GM23338 (cell line): Measurements from ENCODE around the gene DDX31. TPM values are rescaled to one million over a fixed set of nuclear protein-coding genes. Genes with fewer than 3 reads are reported as not detected.

ENCODE experiments used
- ATAC-seq: fragments of 200-7000 bp; cut with Tn5 transposase; 3 replicates; pipeline ENCODE4 v1.9.1; 2020
- DNase-seq: peaks from one replicate; pipeline ENCODE4 v3.0.0-alpha.2; 2015; ENCODE audit warnings: low spot score
- H2AFZ ChIP-seq: fragments of 200-600 bp; sonication (generic); 2 replicates; pipeline ENCODE4 v1.8.0; 2016; ENCODE audit warnings: antibody characterized with exemption, mild to moderate bottlenecking, moderate library complexity
- H3F3A ChIP-seq: fragments of 200-600 bp; sonication (generic); replicated peaks from 2 replicates; pipeline ENCODE4 v1.8.0; 2017; ENCODE audit warnings: antibody characterized with exemption, mixed run types, low read depth
- H3K27ac ChIP-seq: fragments of 200-600 bp; sonication (generic); 2 replicates; pipeline ENCODE4 v1.6.1; 2016; ENCODE audit warnings: low read depth
- H3K27me3 ChIP-seq: fragments of 200-600 bp; sonication (generic); 2 replicates; pipeline ENCODE4 v1.8.0; 2016; ENCODE audit warnings: mild to moderate bottlenecking, mixed run types, moderate library complexity; ENCODE audit not compliant: insufficient read depth
- H3K36me3 ChIP-seq: fragments of 200-600 bp; sonication (generic); 2 replicates; pipeline ENCODE4 v1.8.0; 2016; ENCODE audit warnings: mild to moderate bottlenecking; ENCODE audit not compliant: insufficient read depth
- H3K4me1 ChIP-seq: fragments of 200-600 bp; sonication (generic); 2 replicates; pipeline ENCODE4 v1.8.0; 2016; ENCODE audit warnings: mild to moderate bottlenecking, moderate library complexity; ENCODE audit not compliant: insufficient read depth
- H3K4me2 ChIP-seq: fragments of 200-600 bp; sonication (generic); 2 replicates; pipeline ENCODE4 v1.7.1; 2017; ENCODE audit warnings: mixed run types
- H3K4me3 ChIP-seq: fragments of 200-600 bp; sonication (generic); 2 replicates; pipeline ENCODE4 v1.6.1; 2016; ENCODE audit warnings: mixed run types
- H3K79me2 ChIP-seq: fragments of 200-600 bp; sonication (generic); replicated peaks from 2 replicates; pipeline ENCODE4 v1.8.0; 2017; ENCODE audit warnings: mild to moderate bottlenecking; ENCODE audit not compliant: insufficient read depth
- H3K9me2 ChIP-seq: fragments of 200-600 bp; sonication (generic); 2 replicates; pipeline ENCODE4 v1.8.0; 2017; ENCODE audit not compliant: insufficient read depth
- H4K20me1 ChIP-seq: fragments of 200-600 bp; sonication (generic); replicated peaks from 2 replicates; pipeline ENCODE4 v1.8.0; 2017; ENCODE audit warnings: mild to moderate bottlenecking; ENCODE audit not compliant: insufficient read depth
- H3K27ac Mint-ChIP-seq: 2 replicates; pipeline ENCODE4 v1.8.0; 2020; ENCODE audit warnings: inconsistent platforms, mild to moderate bottlenecking, moderate library complexity, mixed read lengths
- H3K27me3 Mint-ChIP-seq: 3 replicates; pipeline ENCODE4 v1.8.0; 2022; ENCODE audit warnings: low read depth, mild to moderate bottlenecking, moderate library complexity, mixed read lengths, inconsistent platforms; ENCODE audit not compliant: insufficient read depth, poor library complexity
- H3K36me3 Mint-ChIP-seq: 3 replicates; pipeline ENCODE4 v1.8.0; 2021; ENCODE audit warnings: low read depth, mild to moderate bottlenecking, inconsistent platforms, moderate library complexity, mixed read lengths
- H3K4me1 Mint-ChIP-seq: 3 replicates; pipeline ENCODE4 v1.8.0; 2020; ENCODE audit warnings: mild to moderate bottlenecking, inconsistent platforms, mixed read lengths
- H3K4me3 Mint-ChIP-seq: 3 replicates; pipeline ENCODE4 v1.8.0; 2021; ENCODE audit warnings: moderate library complexity, mild to moderate bottlenecking, inconsistent platforms, mixed read lengths
- H3K9me3 Mint-ChIP-seq: 3 replicates; pipeline ENCODE4 v1.8.0; 2020; ENCODE audit warnings: moderate library complexity, mild to moderate bottlenecking, inconsistent platforms, mixed read lengths
- CREB1 ChIP-seq: fragments of 250-450 bp; sonication (Bioruptor Pico); IDR thresholded peaks from 2 replicates; pipeline ENCODE4 v1.5.0; 2020; ENCODE audit warnings: low read depth, mild to moderate bottlenecking, moderate library complexity
- ETS1 ChIP-seq: IDR thresholded peaks from 2 replicates; pipeline ENCODE4 v1.6.1; 2016; ENCODE audit warnings: antibody characterized with exemption
- EZH2 ChIP-seq: fragments of 200-600 bp; sonication (generic); IDR thresholded peaks from one replicate; pipeline ENCODE4 v1.8.0; 2017; ENCODE audit warnings: antibody characterized with exemption, mild to moderate bottlenecking, low read depth; ENCODE audit not compliant: unreplicated experiment
- EZH2phosphoT487 ChIP-seq: fragments of 200-600 bp; sonication (generic); IDR thresholded peaks from one replicate; pipeline ENCODE4 v1.8.1; 2018; ENCODE audit warnings: antibody characterized with exemption; ENCODE audit not compliant: unreplicated experiment
- JUNB ChIP-seq: IDR thresholded peaks from one replicate; pipeline ENCODE4 v1.6.1; 2016; ENCODE audit warnings: antibody characterized with exemption; ENCODE audit not compliant: unreplicated experiment
- NANOG ChIP-seq: IDR thresholded peaks from 2 replicates; pipeline ENCODE4 v1.6.1; 2016; ENCODE audit warnings: antibody characterized with exemption, borderline replicate concordance
- POLR2AphosphoS5 ChIP-seq: IDR thresholded peaks from 2 replicates; pipeline ENCODE4 v1.6.1; 2016; ENCODE audit warnings: antibody characterized with exemption, low read depth
- STAT1 ChIP-seq: IDR thresholded peaks from one replicate; pipeline ENCODE4 v1.6.1; 2016; ENCODE audit warnings: antibody characterized with exemption; ENCODE audit not compliant: unreplicated experiment
- ZNF114 ChIP-seq: fragments of 250-450 bp; sonication (Bioruptor Pico); IDR thresholded peaks from 2 replicates; pipeline ENCODE4 v1.5.0; 2020; ENCODE audit warnings: mild to moderate bottlenecking, moderate library complexity
- ZNF331 ChIP-seq: fragments of 250-450 bp; sonication (Bioruptor Pico); IDR thresholded peaks from 2 replicates; pipeline ENCODE4 v1.5.0; 2020; ENCODE audit warnings: low read depth, mild to moderate bottlenecking, moderate library complexity
- ZNF462 ChIP-seq: fragments of 250-450 bp; sonication (Bioruptor Pico); IDR thresholded peaks from 2 replicates; pipeline ENCODE4 v1.5.0; 2020; ENCODE audit warnings: mild to moderate bottlenecking, moderate library complexity
- polyA plus RNA-seq: library from polyadenylated mRNA; unstranded; fragments of >200 nt; fragmentation: Nextera tagmentation; extraction: Ambion mirVana; gene quantifications from 2 replicates; pipeline ENCODE4 v1.2.1, GENCODE V29; 2016
- total RNA-seq: library from RNA; depleted of rRNA; stranded (reverse); fragments of >200 nt; shearing (Covaris generic); gene quantifications from 2 replicates; pipeline ENCODE4 v1.2.3, GENCODE V29; 2014
- TF ChIP-seq, protein P1 (sequence below), 2 experiments: fragments of 200-600 bp in 1 of 2; sonication (generic) in 1 of 2; conservative IDR thresholded peaks; 2 replicates each; pipeline versions ENCODE4 v1.5.1 to v1.6.1; 2016 to 2017; ENCODE audit warnings: antibody characterized with exemption in 2 of 2, low read depth in 2 of 2, mild to moderate bottlenecking in 2 of 2, moderate library complexity in 1 of 2

Gene DDX31
- total and polyA plus RNA-seq, 2 experiments from 2014 or later: 14.8 to 23.5 TPM

GRCh38 chr9:132631685-132632084 lies 38.1 kb downstream of the DDX31 start:
- H3K9me3 Mint-ChIP-seq: no peaks in the 10 kb centered on the region
- H3K27me3 ChIP-seq: no peaks in the 10 kb centered on the region
- no peak overlapping the region for H3K27ac Mint-ChIP-seq
- H3K36me3 ChIP-seq: peaks cover 16% of the 10 kb centered on the region; the same call in 1 of the 2 replicates
- no peaks in the 10 kb centered on the region for H3K79me2 ChIP-seq
- no peak overlapping the region for H3K27ac ChIP-seq
- H2AFZ ChIP-seq: no peak overlapping the region
- H3K4me3 ChIP-seq: no peak overlapping the region
- H3K9me2 ChIP-seq: no peaks in the 10 kb centered on the region
- no peak for TF ChIP-seq POLR2AphosphoS5
- TF ChIP-seq ZNF331 (CRISPR knock-in tag): no peak
- no peak for TF ChIP-seq ETS1
- TF ChIP-seq ZNF462 (CRISPR knock-in tag): no peak
- no peak for TF ChIP-seq STAT1
- no peak for TF ChIP-seq CREB1 (CRISPR knock-in tag)
- TF ChIP-seq, protein P1, sequence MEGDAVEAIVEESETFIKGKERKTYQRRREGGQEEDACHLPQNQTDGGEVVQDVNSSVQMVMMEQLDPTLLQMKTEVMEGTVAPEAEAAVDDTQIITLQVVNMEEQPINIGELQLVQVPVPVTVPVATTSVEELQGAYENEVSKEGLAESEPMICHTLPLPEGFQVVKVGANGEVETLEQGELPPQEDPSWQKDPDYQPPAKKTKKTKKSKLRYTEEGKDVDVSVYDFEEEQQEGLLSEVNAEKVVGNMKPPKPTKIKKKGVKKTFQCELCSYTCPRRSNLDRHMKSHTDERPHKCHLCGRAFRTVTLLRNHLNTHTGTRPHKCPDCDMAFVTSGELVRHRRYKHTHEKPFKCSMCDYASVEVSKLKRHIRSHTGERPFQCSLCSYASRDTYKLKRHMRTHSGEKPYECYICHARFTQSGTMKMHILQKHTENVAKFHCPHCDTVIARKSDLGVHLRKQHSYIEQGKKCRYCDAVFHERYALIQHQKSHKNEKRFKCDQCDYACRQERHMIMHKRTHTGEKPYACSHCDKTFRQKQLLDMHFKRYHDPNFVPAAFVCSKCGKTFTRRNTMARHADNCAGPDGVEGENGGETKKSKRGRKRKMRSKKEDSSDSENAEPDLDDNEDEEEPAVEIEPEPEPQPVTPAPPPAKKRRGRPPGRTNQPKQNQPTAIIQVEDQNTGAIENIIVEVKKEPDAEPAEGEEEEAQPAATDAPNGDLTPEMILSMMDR (conservative IDR thresholded peaks at IDR 0.05; ENCODE audit: low read depth in 2 of 2): no peak
- TF ChIP-seq ZNF114: no peak
- TF ChIP-seq EZH2: no peak
- TF ChIP-seq EZH2phosphoT487: no peak
- TF ChIP-seq JUNB: no peak
- no peak for TF ChIP-seq NANOG
- H4K20me1 ChIP-seq: peaks cover 4% of the 10 kb centered on the region; the same call in 1 of the 2 replicates
- ATAC-seq (no peak), DNase-seq (no peak)
- H3K4me1 Mint-ChIP-seq: peaks cover 18% of the 10 kb centered on the region
- H3F3A ChIP-seq: no peaks in the 10 kb centered on the region
- peaks cover 2% of the 10 kb centered on the region for H3K27me3 Mint-ChIP-seq
- H3K4me2 ChIP-seq: no peak overlapping the region
- no peak overlapping the region for H3K4me3 Mint-ChIP-seq
- peaks cover 41% of the 10 kb centered on the region for H3K36me3 Mint-ChIP-seq
- peaks cover 10% of the 10 kb centered on the region for H3K4me1 ChIP-seq
